Loucy (cell line): ENCODE data around the gene NET1.

ENCODE experiments used
- H2AFZ ChIP-seq: fragments of 200-600 bp; sonication (generic); 2 replicates; pipeline ENCODE4 v1.6.0; 2016; ENCODE audit warnings: antibody characterized with exemption, mild to moderate bottlenecking, low read length, moderate library complexity
- H3F3A ChIP-seq: fragments of 200-600 bp; 2 replicates; pipeline ENCODE4 v1.6.0; 2016; ENCODE audit warnings: antibody characterized with exemption, low read depth, mild to moderate bottlenecking
- H3K27me3 ChIP-seq: fragments of 200-600 bp; sonication (generic); 2 replicates; pipeline ENCODE4 v1.6.1; 2014; ENCODE audit warnings: low read length, mild to moderate bottlenecking; ENCODE audit not compliant: insufficient read depth, poor library complexity, severe bottlenecking
- H3K36me3 ChIP-seq: fragments of 200-600 bp; sonication (generic); 2 replicates; pipeline ENCODE4 v1.6.1; 2016; ENCODE audit warnings: low read length; ENCODE audit not compliant: insufficient read depth
- H3K4me1 ChIP-seq: fragments of 200-600 bp; sonication (generic); 2 replicates; pipeline ENCODE4 v1.5.1; 2014; ENCODE audit warnings: low read length, mild to moderate bottlenecking; ENCODE audit not compliant: insufficient read depth, poor library complexity, severe bottlenecking
- H3K4me2 ChIP-seq: fragments of 200-600 bp; sonication (generic); 2 replicates; pipeline ENCODE4 v1.6.0; 2014; ENCODE audit warnings: antibody characterized with exemption, low read length, low read depth, mild to moderate bottlenecking; ENCODE audit not compliant: poor library complexity, severe bottlenecking
- H3K4me3 ChIP-seq: fragments of 200-600 bp; sonication (generic); 2 replicates; pipeline ENCODE4 v1.5.1; 2014; ENCODE audit warnings: low read length, mild to moderate bottlenecking, mixed read lengths; ENCODE audit not compliant: poor library complexity, severe bottlenecking
- H3K79me2 ChIP-seq: fragments of 200-600 bp; sonication (generic); 2 replicates; pipeline ENCODE4 v1.6.1; 2014; ENCODE audit warnings: low read length; ENCODE audit not compliant: insufficient read depth
- H3K9ac ChIP-seq: fragments of 200-600 bp; sonication (generic); 2 replicates; pipeline ENCODE4 v1.6.0; 2014; ENCODE audit warnings: mild to moderate bottlenecking, low read depth, low read length, moderate library complexity; ENCODE audit not compliant: poor library complexity, severe bottlenecking
- H3K9me2 ChIP-seq: fragments of 200-600 bp; sonication (generic); replicated peaks from 2 replicates; pipeline ENCODE4 v1.6.1; 2016; ENCODE audit warnings: low read depth, low read length, mixed read lengths
- H3K9me3 ChIP-seq: fragments of 200-600 bp; sonication (generic); 2 replicates; pipeline ENCODE4 v1.6.1; 2014; ENCODE audit warnings: mild to moderate bottlenecking, antibody characterized with exemption, low read length, low read depth; ENCODE audit not compliant: insufficient read depth
- H4K20me1 ChIP-seq: fragments of 200-600 bp; sonication (generic); 2 replicates; pipeline ENCODE4 v1.6.0; 2014; ENCODE audit warnings: antibody characterized with exemption, low read length, mild to moderate bottlenecking; ENCODE audit not compliant: insufficient read depth, poor library complexity, severe bottlenecking
- EZH2phosphoT487 ChIP-seq: fragments of 200-600 bp; IDR thresholded peaks from 2 replicates; pipeline ENCODE4 v1.6.1; 2018; ENCODE audit warnings: antibody characterized with exemption, mild to moderate bottlenecking, moderate library complexity, borderline replicate concordance
- TF ChIP-seq, protein P1 (sequence below): fragments of 200-600 bp; sonication (generic); conservative IDR thresholded peaks from 2 replicates; pipeline ENCODE4 v1.5.1; 2014; ENCODE audit warnings: mild to moderate bottlenecking, antibody characterized with exemption, low read length

The NET1 gene

DNA sequence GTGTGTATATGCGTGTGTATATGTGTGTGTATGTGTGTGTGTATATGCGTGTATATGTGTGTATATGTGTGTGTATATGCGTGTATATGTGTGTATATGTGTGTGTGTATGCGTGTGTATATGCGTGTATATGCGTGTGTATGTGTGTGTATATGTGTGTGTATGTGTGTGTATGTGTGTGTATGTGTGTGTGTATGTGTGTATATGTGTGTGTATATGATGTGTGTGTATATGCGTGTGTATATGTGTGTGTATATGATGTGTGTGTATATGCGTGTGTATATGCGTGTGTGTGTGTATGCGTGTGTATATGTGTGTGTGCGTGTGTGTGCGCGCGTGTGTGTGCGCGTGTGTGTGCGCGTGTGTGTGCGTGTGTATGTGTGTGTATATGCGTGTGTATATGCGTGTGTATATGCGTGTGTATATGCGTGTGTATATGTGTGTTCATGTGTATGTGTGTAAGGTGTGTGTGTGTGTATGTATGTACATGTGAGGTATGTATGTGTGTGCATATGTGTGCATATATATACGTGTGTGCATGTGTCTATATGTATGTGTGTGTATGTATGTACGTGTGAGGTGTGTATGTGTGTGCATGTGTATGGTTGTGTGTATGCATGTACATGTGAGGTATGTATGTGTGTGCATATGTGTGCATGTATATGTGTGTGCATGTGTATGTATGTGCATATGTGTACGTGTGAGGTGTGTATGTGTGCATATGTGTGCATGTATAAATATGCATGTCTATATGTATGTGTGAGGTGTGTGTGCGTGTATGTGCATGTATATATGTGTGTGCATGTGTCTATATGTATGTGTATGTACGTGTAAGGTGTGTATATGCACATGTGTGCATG, 41.6 kb upstream of the NET1 start:
- TF ChIP-seq, protein P1, sequence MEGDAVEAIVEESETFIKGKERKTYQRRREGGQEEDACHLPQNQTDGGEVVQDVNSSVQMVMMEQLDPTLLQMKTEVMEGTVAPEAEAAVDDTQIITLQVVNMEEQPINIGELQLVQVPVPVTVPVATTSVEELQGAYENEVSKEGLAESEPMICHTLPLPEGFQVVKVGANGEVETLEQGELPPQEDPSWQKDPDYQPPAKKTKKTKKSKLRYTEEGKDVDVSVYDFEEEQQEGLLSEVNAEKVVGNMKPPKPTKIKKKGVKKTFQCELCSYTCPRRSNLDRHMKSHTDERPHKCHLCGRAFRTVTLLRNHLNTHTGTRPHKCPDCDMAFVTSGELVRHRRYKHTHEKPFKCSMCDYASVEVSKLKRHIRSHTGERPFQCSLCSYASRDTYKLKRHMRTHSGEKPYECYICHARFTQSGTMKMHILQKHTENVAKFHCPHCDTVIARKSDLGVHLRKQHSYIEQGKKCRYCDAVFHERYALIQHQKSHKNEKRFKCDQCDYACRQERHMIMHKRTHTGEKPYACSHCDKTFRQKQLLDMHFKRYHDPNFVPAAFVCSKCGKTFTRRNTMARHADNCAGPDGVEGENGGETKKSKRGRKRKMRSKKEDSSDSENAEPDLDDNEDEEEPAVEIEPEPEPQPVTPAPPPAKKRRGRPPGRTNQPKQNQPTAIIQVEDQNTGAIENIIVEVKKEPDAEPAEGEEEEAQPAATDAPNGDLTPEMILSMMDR, result no peak
- TF ChIP-seq EZH2phosphoT487, result no peak
- Histone ChIP-seq H4K20me1 (no peaks in the 10 kb centered on the region), H3K79me2 (no peaks in the 10 kb centered on the region), H2AFZ (no peak overlapping the region), H3K9me2 (no peaks in the 10 kb centered on the region), H3F3A (peaks cover 10% of the 10 kb centered on the region; the same call in 1 of the 2 replicates), H3K4me2 (no peak overlapping the region), H3K36me3 (no peaks in the 10 kb centered on the region), H3K4me1 (no peaks in the 10 kb centered on the region), H3K4me3 (no peak overlapping the region), H3K9ac (no peak overlapping the region), H3K27me3 (no peaks in the 10 kb centered on the region), H3K9me3 (no peaks in the 10 kb centered on the region)

DNA sequence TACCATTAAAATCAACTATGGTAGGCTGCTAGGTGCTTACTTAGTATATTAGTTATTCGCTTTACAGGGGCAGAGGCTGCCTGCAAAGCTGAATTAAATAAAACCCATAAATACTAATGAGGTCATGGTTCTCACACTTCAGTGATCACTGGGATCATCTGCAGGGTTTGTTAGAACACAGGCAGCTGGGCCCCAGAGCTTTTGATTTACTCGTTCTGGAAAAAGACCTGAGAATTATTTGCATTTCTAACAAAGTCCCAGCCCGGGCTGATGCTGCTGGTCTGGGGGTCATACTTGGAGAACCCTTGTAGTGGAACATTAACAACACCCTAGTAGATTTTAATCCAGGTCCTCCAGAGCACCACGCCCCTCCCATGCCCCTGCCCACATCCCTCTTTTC, 39.0 kb upstream of the NET1 start:
- no peaks in the 10 kb centered on the region for H3K4me1 ChIP-seq
- H3K9ac ChIP-seq, result no peak overlapping the region
- H3K4me2 ChIP-seq, result no peak overlapping the region
- no peaks in the 10 kb centered on the region for H3K9me3 ChIP-seq
- no peaks in the 10 kb centered on the region for H3K9me2 ChIP-seq
- H4K20me1 ChIP-seq, result no peaks in the 10 kb centered on the region
- no peak overlapping the region for H2AFZ ChIP-seq
- H3K79me2 ChIP-seq, result no peaks in the 10 kb centered on the region
- H3K4me3 ChIP-seq, result no peak overlapping the region
- no peak for TF ChIP-seq EZH2phosphoT487
- TF ChIP-seq, protein P1, result no peak
- no peaks in the 10 kb centered on the region for H3K36me3 ChIP-seq
- H3K27me3 ChIP-seq, result no peaks in the 10 kb centered on the region
- peaks cover 10% of the 10 kb centered on the region; the same call in 1 of the 2 replicates for H3F3A ChIP-seq

DNA sequence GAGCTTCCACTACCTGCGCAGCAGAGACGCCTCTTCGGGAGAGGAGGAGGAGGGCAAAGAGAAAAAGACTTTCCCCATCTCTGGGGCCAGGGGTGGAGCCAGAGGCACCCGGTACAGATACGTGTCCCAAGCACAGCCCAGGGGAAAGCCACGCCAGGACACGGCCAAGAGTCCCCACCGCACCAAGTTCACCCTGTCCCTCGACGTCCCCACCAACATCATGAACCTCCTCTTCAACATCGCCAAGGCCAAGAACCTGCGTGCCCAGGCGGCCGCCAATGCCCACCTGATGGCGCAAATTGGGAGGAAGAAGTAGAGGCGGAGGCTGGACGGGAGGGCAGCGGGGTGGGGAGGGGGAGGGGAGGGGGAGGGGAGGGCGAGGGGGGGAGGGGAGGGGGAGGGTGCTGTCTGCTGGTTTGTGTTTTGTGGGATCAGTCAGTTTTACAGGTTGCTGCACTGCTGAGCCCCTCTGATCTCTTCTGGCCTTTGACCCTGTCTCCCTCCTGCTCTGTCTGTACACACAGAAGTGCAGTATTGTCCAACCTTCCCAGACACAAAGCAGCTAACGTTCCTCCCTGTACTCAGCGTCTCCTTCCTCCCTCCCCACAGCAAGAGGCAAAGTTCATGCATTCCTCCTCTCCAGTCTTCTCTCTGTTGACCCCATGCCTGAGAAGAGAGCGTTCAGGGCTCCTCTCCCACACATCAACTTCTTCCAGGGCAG, 38.3 kb upstream of the NET1 start:
- H3K27me3 ChIP-seq, result no peaks in the 10 kb centered on the region
- TF ChIP-seq EZH2phosphoT487, result no peak
- TF ChIP-seq, protein P1, result no peak
- H3K4me1 ChIP-seq, result no peaks in the 10 kb centered on the region
- H3K4me3 ChIP-seq, result no peak overlapping the region
- no peak overlapping the region for H3K4me2 ChIP-seq
- H3K9me2 ChIP-seq, result no peaks in the 10 kb centered on the region
- no peak overlapping the region for H2AFZ ChIP-seq
- H3K9me3 ChIP-seq, result no peaks in the 10 kb centered on the region
- peaks cover 10% of the 10 kb centered on the region; the same call in 1 of the 2 replicates for H3F3A ChIP-seq
- H3K79me2 ChIP-seq, result no peaks in the 10 kb centered on the region
- H4K20me1 ChIP-seq, result no peaks in the 10 kb centered on the region
- no peak overlapping the region for H3K9ac ChIP-seq
- H3K36me3 ChIP-seq, result no peaks in the 10 kb centered on the region
